HG03558 (cell line): ENCODE results near the gene SLC10A4.
"Not testable (repeated sequence)": the region's sequence is repeated elsewhere in the genome, so short reads cannot be mapped to it uniquely, and the experiment has no call there.

Experiments
- ATAC-seq: cut with Tn5 transposase; IDR thresholded peaks from one replicate; pipeline ENCODE4 v1.9.1; 2021; ENCODE audit warnings: moderate number of reproducible peaks; ENCODE audit not compliant: unreplicated experiment; ENCODE audit errors: extremely low read depth

The SLC10A4 gene, protein sequence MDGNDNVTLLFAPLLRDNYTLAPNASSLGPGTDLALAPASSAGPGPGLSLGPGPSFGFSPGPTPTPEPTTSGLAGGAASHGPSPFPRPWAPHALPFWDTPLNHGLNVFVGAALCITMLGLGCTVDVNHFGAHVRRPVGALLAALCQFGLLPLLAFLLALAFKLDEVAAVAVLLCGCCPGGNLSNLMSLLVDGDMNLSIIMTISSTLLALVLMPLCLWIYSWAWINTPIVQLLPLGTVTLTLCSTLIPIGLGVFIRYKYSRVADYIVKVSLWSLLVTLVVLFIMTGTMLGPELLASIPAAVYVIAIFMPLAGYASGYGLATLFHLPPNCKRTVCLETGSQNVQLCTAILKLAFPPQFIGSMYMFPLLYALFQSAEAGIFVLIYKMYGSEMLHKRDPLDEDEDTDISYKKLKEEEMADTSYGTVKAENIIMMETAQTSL

DNA sequence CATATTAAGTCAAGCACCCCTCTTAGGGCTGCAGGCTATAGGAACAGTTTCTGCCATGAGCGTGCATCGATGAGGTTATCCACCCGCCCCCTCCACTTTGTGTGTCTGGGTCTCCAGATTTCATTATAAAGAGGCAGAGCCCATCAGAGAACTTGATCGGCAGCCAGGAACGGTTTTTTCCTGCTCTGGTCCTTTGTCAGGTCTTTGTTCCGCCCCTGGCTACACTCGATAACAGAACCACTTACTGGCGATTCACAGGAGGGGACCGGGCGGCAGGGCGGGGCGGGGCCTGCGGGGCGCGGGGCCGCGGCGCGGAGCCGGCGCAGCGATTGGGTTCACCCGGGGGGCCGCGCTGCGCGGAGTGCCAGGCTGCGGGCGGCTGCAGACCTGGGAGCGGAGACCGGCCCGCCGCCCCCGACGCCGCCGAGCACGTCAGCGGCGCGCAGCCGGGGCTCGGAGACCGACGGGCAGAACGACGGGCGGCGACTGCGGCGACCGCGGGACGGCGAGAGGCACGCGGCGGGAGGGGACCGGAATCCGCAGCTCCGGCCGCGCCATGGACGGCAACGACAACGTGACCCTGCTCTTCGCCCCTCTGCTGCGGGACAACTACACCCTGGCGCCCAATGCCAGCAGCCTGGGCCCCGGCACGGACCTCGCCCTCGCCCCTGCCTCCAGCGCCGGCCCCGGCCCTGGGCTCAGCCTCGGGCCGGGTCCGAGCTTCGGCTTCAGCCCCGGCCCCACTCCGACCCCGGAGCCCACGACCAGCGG is at the start of gene SLC10A4:
Gene SLC10A4, plus strand, starts transcription at position 338 of the 771 bp plus-strand sequence. Its CDS starts 219 bp downstream, at position 557.
- ATAC-seq, result no peak

DNA sequence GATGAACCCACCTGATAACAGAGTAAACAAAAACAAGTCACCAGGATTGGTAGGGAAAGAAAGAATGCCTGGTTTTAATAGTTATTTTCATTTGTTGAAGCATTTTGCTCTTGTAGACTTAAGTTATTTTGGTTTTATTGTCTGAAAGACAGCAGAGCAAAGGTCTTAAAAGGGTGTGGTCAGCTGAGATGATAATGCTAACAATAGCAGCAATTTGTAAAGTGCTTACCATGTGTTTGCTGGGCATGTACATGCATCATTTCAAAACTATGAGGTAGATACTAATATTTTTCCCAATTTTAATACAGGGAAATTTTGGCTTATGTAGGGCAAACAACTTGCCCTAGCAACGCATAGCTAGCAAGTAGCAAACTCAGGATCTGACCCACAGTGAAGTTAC is 46.8 kb upstream of the SLC10A4 start:
- ATAC-seq, result no peak

DNA sequence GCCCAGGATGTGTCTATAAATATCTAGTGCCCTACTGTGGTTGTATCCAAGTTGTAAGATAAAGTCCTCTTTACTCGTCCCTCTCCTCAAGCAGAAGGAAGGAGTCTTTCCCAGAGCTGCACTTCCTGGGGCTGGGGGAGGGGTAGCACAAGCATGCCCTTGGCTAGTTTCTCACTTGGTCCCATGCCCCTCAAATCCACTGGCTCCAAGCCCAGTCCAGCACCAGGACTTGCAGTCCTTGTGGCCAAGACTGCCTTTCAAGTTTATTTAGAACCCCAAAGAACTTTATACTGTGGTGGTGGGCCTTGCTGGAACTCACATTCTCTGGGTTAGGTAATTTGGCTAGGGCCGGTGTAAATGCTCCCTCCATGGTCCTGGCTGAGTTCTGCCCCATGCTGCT is 43.2 kb upstream of the SLC10A4 start:
- ATAC-seq, result no peak

DNA sequence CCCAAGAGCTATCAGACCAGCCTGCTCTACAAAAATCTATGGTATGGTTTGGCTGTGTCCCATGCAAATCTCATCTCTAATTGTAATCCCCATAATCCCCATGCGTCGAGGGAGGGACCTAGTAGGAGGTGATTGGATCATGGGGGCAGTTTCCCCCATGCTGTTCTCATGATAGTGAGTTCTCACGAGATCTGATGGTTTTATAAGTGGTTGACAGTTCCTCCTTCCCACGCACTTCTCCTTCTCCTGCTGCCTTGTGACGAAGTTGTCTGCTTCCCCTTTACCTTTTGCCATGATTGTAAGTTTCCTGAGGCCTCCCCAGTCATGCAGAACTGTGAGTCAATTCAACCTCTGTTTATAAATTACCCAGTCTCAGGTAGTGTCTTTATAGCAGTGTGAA is 42.2 kb upstream of the SLC10A4 start:
- not testable (repeated sequence) for ATAC-seq

DNA sequence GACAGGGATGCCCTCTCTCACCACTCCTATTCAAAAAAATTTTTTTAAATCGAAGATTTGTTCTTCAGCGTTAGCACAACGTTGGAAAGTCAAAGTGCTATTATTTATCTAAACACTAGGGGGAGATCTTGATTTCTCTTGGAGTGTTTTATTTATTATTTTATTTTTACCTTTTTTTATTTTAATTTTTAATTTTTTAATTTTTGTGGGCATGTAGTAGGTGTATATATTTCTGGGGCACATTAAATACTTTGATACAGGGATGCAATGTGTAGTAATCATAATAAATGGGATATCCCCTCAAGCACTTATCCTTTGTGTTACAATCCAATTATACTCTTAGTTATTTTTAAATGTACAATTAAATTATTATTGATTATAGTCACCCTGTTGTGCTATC is 37.4 kb upstream of the SLC10A4 start:
- ATAC-seq, result no peak

DNA sequence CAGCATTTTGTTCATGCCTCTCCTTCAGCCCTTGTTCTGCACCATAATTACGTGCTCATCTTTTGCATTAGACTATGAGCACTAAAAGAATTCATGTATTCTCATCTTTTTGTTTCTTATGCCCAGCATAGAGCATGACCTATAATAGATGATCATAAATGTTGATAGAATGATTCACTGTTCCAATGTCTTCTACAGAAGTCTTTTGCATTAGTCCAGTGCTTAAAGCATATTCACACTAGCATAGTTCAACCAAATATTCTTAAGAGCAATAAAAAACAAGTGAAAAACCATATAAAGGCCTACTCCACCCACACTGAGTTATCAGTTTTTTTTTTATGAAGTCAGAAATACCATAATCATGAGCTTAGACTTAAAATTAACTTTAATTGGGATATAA is 36.5 kb upstream of the SLC10A4 start:
- no peak for ATAC-seq

DNA sequence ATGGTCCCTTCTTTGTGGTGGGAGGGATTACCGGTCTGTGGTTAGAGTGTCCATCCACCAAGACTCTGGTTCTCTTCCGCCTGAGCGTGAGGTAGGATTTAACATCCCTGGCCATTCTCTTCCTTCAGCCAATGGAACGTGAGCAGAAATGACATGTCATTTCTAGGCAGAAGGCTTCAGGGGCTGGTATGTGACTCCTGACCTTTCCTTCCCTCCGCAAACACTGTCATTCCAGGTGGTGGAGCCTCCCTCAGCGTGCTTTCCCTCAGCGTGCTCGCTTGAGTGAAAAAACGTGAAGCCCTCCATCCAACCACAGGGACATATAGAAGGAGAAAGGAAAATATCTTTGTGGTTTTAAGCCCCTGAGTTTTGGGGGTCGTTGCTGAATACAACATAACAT is 34.0 kb upstream of the SLC10A4 start:
- ATAC-seq, result no peak

DNA sequence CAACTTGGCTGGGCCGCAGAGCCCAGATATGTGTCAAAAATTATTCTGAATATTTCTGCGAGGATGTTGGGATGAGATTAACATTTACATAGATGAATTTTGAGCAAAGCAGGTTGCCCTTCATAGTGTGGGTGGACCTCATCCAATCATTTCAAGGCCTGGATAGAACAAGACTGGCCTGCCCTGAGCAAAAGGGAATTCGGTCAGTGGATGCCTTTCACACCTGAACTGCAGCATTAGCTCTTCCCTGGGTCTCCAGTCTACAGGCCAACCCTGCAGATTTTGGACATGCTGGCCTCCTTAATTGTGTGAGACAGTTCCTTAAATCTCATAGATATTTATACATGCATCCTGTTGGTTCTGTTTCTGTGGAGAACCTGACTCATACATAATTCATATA is 32.4 kb upstream of the SLC10A4 start:
- no peak for ATAC-seq

DNA sequence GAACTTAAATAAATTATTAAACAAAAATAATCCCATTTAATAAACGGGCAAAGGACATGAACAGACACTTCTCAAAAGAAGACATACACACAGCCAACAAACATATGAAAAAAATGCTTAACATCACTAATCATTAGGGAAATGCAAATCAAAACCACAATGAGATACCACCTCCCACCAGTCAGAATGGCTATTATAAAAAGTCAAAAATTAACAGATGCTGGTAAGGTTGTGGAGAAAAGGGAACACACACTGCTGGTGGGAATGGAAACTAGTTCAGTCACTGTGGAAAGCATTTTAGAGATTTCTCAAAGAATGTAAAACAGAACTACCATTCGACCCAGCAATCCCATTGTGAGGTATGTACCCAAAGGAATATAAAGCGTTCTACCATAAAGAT is 31.5 kb upstream of the SLC10A4 start:
- not testable (repeated sequence) for ATAC-seq

DNA sequence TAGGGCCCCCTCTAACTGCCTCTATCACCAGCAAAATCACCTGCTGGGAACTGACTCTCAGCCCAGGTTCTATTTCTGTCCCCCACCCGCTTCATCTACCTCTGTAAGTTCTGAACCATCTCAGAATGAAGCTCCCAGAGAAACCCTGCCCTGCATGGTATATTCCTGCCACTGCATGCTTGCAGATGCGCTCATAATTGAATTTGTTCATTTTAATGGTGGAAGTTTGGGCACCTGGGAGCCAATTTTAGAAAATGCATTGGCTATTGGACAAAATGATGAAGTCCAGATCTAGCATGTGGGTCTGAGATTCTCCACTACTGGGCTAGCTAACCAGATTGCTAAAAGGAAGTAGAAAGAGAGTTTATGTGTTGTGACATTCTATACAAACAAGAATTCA is 28.6 kb upstream of the SLC10A4 start:
- no peak for ATAC-seq

DNA sequence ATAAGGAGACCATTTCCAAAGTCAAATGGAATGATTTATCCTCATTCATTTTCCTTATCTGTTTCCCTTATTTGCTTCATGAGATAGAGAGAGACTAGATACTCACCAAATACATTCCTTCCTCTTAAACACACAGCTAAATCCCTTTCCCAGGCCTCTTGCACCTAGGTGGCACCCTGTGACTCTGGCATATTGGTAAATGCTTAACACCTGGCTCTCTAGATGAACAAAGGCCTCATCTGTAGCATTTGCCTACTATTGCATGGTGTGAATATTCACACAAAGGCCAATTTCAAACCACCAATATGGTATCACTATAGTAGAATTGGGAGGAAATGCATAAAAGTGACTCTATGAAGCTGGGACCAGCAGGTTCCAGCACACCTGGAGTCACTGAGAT is 22.1 kb upstream of the SLC10A4 start:
- ATAC-seq, result no peak

DNA sequence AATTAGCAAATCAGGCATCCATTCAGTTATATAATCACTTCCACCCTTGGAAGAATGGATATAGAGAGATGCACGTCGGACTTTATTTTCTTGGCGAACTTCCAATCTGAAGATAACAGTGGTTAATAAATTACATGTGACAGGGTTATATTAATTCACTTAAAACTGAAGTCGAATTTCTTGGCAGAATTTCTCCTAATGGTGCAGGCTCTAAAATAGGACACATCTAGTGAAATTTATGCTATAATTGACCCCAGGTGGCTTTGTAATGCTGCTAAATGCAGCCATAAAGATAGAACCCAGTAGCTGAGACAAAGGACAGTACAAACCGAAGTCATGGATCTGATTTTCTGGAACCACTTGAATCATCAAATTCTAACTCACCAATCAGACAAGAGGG is 20.8 kb upstream of the SLC10A4 start:
- no peak for ATAC-seq

DNA sequence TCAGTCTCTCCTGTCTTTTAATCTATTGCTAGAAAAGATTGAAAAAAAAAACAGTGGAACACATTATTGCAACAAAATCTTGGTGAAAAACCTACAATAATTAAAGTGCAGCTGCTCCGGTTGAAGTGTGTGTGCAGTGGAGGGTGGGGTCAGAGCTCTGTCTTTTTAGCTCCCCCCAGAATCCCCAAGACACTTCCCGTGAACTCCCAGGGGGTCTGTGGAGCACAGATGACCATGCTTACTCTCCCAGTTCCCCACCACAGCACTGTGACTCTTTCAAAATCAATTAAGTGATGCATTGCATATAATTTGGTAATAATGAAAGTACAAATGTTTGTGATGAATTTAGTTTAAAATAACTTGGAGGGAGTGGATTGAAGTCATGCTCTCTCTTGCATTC is 15.7 kb upstream of the SLC10A4 start:
- no peak for ATAC-seq

DNA sequence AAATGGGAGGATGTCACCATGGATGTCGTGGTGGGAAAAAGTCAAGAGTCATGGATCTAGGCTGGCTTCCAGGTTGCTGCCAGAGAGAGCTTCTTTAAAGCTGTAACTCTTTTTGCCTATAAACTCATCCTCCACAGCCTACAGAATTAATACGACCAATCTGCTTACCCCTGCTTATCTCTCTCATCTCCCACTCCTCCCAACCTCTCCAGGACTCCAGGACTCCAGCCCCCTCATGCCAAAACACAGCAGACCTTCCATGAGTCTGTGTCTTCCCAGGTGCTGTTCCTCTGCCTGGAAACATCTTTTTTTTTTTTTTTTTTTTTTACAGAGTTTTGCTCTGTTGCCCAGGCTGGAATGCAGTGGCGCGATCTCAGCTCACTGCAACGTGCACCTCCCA is 15.3 kb upstream of the SLC10A4 start:
- no peak for ATAC-seq

DNA sequence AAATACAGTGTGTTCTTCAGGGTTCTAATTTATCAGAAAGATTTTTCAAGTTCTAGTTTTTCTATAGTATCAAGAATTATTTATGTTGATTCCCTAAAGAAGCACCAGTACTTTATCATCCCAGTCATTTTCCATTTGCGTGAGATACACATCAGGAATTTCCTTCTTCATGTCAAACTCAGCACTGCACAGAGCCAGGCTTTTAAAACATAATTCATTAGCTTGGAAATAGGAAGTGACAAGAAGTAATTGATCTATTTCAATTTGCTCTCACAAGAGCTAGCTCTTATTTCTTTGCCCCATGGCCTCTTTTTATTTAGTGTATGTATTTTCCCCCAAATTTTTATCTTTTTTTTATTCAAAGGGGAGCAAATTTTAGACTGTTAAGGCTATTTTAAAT is 13.0 kb upstream of the SLC10A4 start:
- ATAC-seq, result no peak

DNA sequence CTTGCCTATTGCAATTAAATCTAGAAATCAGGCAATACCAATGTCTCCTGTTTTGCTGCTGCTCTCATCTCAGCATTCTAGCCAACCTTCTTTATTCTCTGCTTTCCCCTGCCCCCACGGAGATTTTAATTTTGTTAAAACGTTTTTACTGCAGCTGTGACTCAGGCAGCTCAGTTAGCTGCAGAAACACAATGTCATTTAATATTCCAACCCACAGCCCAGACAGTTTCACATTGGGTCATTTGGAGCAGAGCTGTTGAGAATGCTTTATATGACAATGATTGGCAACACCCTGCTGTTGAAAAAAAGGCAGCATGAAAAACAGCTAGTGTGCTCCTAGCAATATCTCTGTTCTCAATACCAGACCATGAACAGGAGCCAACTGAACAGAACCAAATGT is 12.6 kb upstream of the SLC10A4 start:
- ATAC-seq, result no peak

DNA sequence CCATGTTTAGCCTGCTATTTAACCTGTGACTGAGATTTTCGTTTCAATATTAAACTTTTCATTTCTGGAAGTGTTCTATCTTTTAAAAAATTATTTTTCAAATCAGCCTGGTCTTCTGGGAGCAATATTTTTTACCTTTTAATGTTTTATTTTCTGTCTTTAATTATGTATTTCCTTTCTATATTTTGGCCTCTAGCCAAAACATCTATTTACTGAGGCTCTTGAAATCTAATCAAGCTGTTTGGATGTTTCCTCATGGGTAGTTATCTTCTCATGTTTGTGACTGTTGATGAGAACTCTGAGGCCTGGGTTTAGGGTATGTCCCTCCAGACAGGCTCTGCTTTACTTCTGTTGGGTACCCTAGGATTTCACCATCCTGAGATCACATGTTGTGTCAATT is 10.3 kb upstream of the SLC10A4 start:
- ATAC-seq, result no peak

DNA sequence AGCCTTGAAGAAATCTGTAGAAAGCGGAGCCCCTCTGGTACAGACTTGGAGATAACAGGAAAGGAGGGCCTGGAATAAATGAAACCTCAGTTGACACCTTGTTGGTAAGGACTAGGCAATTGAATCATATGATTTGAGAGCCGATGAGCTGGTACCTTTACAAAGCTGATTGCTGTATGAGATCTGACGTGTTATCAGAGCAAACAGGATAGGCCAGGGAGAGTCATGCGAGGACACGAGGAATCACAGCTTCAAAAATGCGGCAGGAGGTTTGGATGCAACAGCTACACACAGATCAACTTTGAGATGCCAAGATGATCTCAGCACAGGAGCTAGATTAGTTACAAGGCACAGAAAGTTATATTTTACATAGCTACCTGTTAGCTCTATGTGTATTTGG is 7.4 kb upstream of the SLC10A4 start:
- no peak for ATAC-seq

DNA sequence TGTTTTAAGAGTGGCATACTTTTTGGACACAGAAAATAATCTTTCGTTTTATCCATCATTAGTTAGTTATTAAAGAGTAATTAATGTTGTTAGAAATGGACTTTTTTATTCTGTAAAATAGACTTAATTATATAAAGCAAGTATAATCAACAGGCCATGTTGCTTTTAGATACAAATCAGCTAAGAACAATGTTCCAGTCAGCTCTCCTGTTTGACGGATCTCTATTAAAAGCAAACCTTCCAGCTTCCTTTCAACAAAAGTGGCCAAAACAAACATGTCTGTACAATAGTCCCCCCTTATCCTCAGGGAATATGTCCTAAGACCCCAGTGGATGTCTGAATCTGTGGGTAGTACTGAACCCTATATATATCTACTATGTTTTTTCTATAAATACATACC is 4.9 kb upstream of the SLC10A4 start:
- no peak for ATAC-seq

DNA sequence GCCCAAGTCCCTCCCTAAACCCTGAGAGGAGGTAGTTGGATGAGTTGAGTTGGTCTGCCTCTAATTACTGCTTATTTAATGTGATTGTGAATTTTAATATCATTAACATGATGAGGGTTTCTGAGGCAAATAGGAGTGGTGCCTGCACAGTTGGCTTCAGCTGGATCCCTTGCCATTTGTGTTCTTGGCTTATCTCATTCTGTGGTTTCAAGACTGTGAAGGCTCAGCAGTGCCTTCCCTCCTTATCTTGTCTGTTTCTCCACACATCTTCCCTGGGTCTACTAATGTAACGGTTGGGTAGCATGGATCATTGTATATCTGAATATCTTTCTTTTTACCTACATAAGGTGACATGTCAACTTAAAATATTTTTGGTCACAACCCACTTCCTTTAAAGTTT is 1.6 kb upstream of the SLC10A4 start:
- ATAC-seq, result no peak

DNA sequence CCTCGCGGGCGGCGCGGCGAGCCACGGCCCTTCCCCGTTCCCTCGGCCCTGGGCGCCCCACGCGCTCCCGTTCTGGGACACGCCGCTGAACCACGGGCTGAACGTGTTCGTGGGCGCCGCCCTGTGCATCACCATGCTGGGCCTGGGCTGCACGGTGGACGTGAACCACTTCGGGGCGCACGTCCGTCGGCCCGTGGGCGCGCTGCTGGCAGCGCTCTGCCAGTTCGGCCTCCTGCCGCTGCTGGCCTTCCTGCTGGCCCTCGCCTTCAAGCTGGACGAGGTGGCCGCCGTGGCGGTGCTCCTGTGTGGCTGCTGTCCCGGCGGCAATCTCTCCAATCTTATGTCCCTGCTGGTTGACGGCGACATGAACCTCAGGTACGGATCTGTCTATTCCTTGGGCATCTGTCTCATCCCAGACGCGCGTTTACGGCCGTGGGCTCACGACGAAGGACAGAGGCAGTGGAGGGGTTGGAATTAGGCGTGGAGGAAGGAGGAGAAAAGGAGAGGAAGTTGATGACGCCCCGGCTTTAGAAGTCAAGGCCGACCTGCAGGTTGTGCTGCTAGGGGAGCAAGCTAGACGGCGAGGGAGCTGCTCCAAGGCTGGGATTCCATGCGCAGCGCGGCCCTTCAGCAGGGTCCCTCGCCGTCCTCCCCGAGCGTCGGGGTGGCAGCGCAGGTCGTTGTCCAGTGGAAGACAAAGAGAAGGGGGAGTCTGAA is 792 bp downstream of the SLC10A4 start:
- ATAC-seq, result no peak
